Tibial artery (tissue), 4 donors: ENCODE measurements around the gene TNRC6B.
"Not testable (repeated sequence)": the region's sequence is repeated elsewhere in the genome, so short reads cannot be mapped to it uniquely, and the experiment has no call there.

ENCODE experiments used
- DNase-seq, 2 donors: peaks; one replicate each; pipeline ENCODE4 v3.0.0-alpha.2; 2019
- H3K27ac ChIP-seq, 2 donors: fragments of 200-600 bp; sonication (generic) in 1 of 2; 1 replicate in 1 of 2; 2 replicates in 1 of 2; pipeline ENCODE4 v1.5.1; 2018 to 2019; ENCODE audit warnings: mild to moderate bottlenecking in 1 of 2
- H3K27me3 ChIP-seq, 2 donors: fragments of 200-600 bp; sonication (generic) in 1 of 2; one replicate each; pipeline versions ENCODE4 v1.5.1 to v1.6.0; 2016 to 2019
- H3K36me3 ChIP-seq, 3 donors: fragments of 200-600 bp; sonication (generic) in 2 of 3; one replicate each; pipeline ENCODE4 v1.5.1; 2016 to 2019; ENCODE audit warnings: mild to moderate bottlenecking in 2 of 3
- H3K4me1 ChIP-seq, 4 donors: fragments of 200-600 bp; sonication (generic) in 2 of 4; 1 replicate in 3 of 4; 2 replicates in 1 of 4; pipeline ENCODE4 v1.5.1; 2016 to 2019
- H3K4me3 ChIP-seq, 2 donors: fragments of 200-600 bp; sonication (generic) in 1 of 2; 1 replicate in 1 of 2; 2 replicates in 1 of 2; pipeline ENCODE4 v1.5.1; 2018 to 2019; ENCODE audit warnings: mild to moderate bottlenecking in 2 of 2
- H3K9me3 ChIP-seq, 3 donors: fragments of 200-600 bp; sonication (generic) in 1 of 3; one replicate each; pipeline ENCODE4 v1.5.1; 2016 to 2019
- CTCF ChIP-seq, 2 experiments: fragments of 200-600 bp in 1 of 2; fragments of 450-650 bp in 1 of 2; IDR thresholded peaks; one replicate each; pipeline ENCODE4 v1.5.1; 2017 to 2019; ENCODE audit warnings: antibody characterized with exemption in 2 of 2, mild to moderate bottlenecking in 1 of 2, moderate library complexity in 1 of 2
- intact Hi-C: fragments of 100-400 bp; cut with DNase I; formaldehyde crosslinking; loops from one replicate; pipeline ENCODE4 v1.15.0; 2023; ENCODE audit warnings: low total_unique reads

Gene TNRC6B

DNA sequence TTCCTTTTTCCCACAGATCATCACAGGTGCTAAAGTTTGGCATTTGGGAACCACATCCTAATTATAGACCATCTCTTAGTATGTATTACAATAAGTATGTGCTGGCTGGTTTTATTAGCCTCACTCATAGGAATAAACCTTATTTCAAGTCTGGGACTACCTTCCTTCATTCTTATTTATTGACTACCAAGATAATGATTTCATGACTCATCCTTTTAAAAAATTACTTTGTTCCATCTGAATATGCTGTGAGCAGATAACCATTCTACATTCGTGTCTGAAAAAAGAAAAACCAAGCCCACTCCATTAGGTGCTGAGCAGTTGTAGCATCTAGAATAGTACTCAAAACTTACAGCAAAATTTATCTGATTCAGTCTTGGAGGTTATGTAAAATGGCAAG, 12.3 kb downstream of the TNRC6B start:
- Histone ChIP-seq H3K4me1 (peaks cover 0 to 39% (median 12%) of the 10 kb centered on the region in 4 donors), H3K9me3 (no peaks in the 10 kb centered on the region), H3K36me3 (no peaks in the 10 kb centered on the region), H3K4me3 (no peak overlapping the region), H3K27ac (no peak overlapping the region), H3K27me3 (no peaks in the 10 kb centered on the region)
- TF ChIP-seq CTCF (IDR thresholded peaks at IDR 0.05) = no peak
- no peak for DNase-seq
- intact Hi-C loops = no loop called here

DNA sequence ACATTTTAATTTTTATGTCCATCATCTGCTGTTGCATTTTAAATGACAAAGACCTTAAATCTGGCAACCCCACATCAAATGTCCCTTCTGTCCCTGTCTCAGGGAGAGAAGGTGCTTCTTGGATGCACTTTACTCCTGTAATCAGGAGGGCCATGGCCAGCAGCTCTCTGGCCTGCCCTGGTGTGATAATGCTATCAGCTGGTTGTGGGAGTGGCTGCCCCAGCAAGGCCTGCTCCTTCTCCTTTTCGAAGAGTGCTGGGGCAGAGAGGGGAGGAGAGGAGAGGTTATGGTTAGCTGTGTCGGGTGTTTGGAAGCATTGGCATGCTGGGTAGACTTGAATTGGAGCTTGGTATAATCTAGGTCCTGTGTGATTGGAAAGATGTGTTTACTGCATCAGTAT, 12.8 kb downstream of the TNRC6B start:
- DNase-seq = no peak
- TF ChIP-seq CTCF (IDR thresholded peaks at IDR 0.05) = no peak
- Histone ChIP-seq H3K36me3 (no peaks in the 10 kb centered on the region), H3K27me3 (no peaks in the 10 kb centered on the region), H3K4me1 (peaks cover 0 to 38% (median 12%) of the 10 kb centered on the region in 4 donors), H3K4me3 (no peak overlapping the region), H3K9me3 (no peaks in the 10 kb centered on the region), H3K27ac (no peak overlapping the region)
- intact Hi-C loops = no loop called here

GRCh38 chr22:40193429-40194421, 16.0 kb downstream of the TNRC6B start:
- DNase-seq = no peak

GRCh38 chr22:40194656-40195055, 16.9 kb downstream of the TNRC6B start:
- DNase-seq = no peak
- Histone ChIP-seq H3K4me3 (no peak overlapping the region), H3K4me1 (peaks cover 0 to 53% (median 29%) of the 10 kb centered on the region in 4 donors), H3K9me3 (no peaks in the 10 kb centered on the region), H3K27me3 (no peaks in the 10 kb centered on the region), H3K27ac (no peak overlapping the region), H3K36me3 (no peaks in the 10 kb centered on the region)
- intact Hi-C loops = no loop called here
- TF ChIP-seq CTCF (IDR thresholded peaks at IDR 0.05) = no peak

More at GRCh38 chr22:40193429-40194421, 16.0 kb downstream of the TNRC6B start:
- no peaks in the 10 kb centered on the region for H3K36me3 ChIP-seq
- no peaks in the 10 kb centered on the region for H3K27me3 ChIP-seq
- H3K27ac ChIP-seq = no peak overlapping the region
- no peak overlapping the region for H3K4me3 ChIP-seq
- intact Hi-C loops = no loop called here
- no peak for TF ChIP-seq CTCF (IDR thresholded peaks at IDR 0.05)
- no peaks in the 10 kb centered on the region for H3K9me3 ChIP-seq
- H3K4me1 ChIP-seq = peaks cover 0 to 50% (median 26%) of the 10 kb centered on the region in 4 donors

DNA sequence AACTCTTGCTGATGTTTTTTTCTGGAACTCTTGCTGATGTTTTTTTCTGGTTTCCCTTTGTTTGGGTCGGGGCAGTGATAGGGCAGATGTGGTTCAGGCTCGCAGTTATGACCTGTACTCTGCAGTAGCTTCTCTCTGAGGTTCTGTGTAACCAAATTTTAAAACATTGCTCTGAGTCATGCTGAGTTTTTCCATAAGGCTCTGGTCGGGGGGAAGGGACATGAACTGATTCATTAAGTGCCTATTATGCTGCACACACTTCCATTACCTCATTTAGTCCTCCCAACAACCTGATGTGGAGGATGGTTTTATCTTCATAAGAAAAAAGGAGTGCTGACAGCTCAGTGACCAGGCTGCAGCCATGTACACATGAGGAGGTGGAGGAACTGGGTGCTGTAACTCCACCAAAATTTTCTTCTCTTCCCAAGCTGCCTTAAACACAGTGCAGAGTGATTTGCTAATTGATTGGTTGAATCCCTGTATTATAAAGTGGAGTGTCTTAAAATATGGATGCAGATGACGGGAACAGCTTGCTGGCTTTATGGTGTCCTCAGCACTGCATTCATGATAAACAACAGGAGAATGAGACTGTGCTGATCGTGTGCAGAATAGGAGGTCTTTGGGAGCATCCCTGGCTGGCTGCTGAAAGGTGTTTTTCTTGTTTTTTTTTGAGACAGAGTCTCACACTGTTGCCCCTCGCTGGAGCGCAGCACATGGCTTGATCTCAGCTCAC, 19.1 kb downstream of the TNRC6B start:
- no peaks in the 10 kb centered on the region for H3K27me3 ChIP-seq
- peak overlapping the region in 1 of 2 donors; percentile 7 for H3K27ac ChIP-seq
- no peaks in the 10 kb centered on the region for H3K36me3 ChIP-seq
- no peaks in the 10 kb centered on the region for H3K9me3 ChIP-seq
- no peak overlapping the region for H3K4me3 ChIP-seq
- H3K4me1 ChIP-seq = peaks cover 0 to 62% (median 27%) of the 10 kb centered on the region in 4 donors
- no peak for TF ChIP-seq CTCF (IDR thresholded peaks at IDR 0.05)
- intact Hi-C loops = no loop called here
- no peak for DNase-seq

DNA sequence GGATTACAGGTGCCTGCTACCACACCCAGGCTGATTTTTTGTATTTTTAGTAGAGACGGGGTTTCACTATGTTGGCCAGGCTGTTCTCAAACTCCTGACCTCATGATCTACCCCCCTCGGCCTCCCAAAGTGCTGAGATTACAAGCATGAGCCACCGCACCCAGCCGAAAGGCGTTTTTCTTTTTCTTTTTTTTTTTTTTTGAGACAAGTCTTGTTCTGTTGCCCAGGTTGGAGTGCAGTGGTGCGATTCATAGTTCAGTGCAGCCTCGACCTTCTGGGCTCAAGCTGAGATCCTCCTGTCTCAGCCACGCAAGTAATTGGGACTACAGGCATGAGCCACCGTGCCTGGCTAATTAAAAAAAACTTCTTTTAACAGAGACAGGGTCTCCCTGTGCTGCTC, 19.7 kb downstream of the TNRC6B start:
- H3K27me3 ChIP-seq, intact Hi-C loops, H3K9me3 ChIP-seq, DNase-seq, H3K36me3 ChIP-seq, H3K4me3 ChIP-seq: not testable (repeated sequence)
- peak overlapping the region in 1 of 2 donors; percentile 7 for H3K27ac ChIP-seq
- H3K4me1 ChIP-seq = peaks cover 0 to 68% (median 25%) of the 10 kb centered on the region in 4 donors
